GM23338 (cell line): Measurements from ENCODE around the gene ACOT13.

Experiments used
- CREB1 ChIP-seq: fragments of 250-450 bp; sonication (Bioruptor Pico); IDR thresholded peaks from 2 replicates; pipeline ENCODE4 v1.5.0; 2020; ENCODE audit warnings: low read depth, mild to moderate bottlenecking, moderate library complexity
- EZH2 ChIP-seq: fragments of 200-600 bp; sonication (generic); IDR thresholded peaks from one replicate; pipeline ENCODE4 v1.8.0; 2017; ENCODE audit warnings: antibody characterized with exemption, mild to moderate bottlenecking, low read depth; ENCODE audit not compliant: unreplicated experiment
- EZH2phosphoT487 ChIP-seq: fragments of 200-600 bp; sonication (generic); IDR thresholded peaks from one replicate; pipeline ENCODE4 v1.8.1; 2018; ENCODE audit warnings: antibody characterized with exemption; ENCODE audit not compliant: unreplicated experiment
- JUNB ChIP-seq: IDR thresholded peaks from one replicate; pipeline ENCODE4 v1.6.1; 2016; ENCODE audit warnings: antibody characterized with exemption; ENCODE audit not compliant: unreplicated experiment
- NANOG ChIP-seq: IDR thresholded peaks from 2 replicates; pipeline ENCODE4 v1.6.1; 2016; ENCODE audit warnings: antibody characterized with exemption, borderline replicate concordance
- POLR2AphosphoS5 ChIP-seq: IDR thresholded peaks from 2 replicates; pipeline ENCODE4 v1.6.1; 2016; ENCODE audit warnings: antibody characterized with exemption, low read depth
- REST ChIP-seq: IDR thresholded peaks from one replicate; pipeline ENCODE4 v1.6.1; 2018; ENCODE audit warnings: antibody characterized with exemption; ENCODE audit not compliant: unreplicated experiment
- STAT1 ChIP-seq: IDR thresholded peaks from one replicate; pipeline ENCODE4 v1.6.1; 2016; ENCODE audit warnings: antibody characterized with exemption; ENCODE audit not compliant: unreplicated experiment
- ZNF114 ChIP-seq: fragments of 250-450 bp; sonication (Bioruptor Pico); IDR thresholded peaks from 2 replicates; pipeline ENCODE4 v1.5.0; 2020; ENCODE audit warnings: mild to moderate bottlenecking, moderate library complexity
- ZNF331 ChIP-seq: fragments of 250-450 bp; sonication (Bioruptor Pico); IDR thresholded peaks from 2 replicates; pipeline ENCODE4 v1.5.0; 2020; ENCODE audit warnings: low read depth, mild to moderate bottlenecking, moderate library complexity
- ZNF462 ChIP-seq: fragments of 250-450 bp; sonication (Bioruptor Pico); IDR thresholded peaks from 2 replicates; pipeline ENCODE4 v1.5.0; 2020; ENCODE audit warnings: mild to moderate bottlenecking, moderate library complexity
- TF ChIP-seq, protein P1 (sequence below), 2 experiments: fragments of 200-600 bp in 1 of 2; sonication (generic) in 1 of 2; conservative IDR thresholded peaks; 2 replicates each; pipeline versions ENCODE4 v1.5.1 to v1.6.1; 2016 to 2017; ENCODE audit warnings: antibody characterized with exemption in 2 of 2, low read depth in 2 of 2, mild to moderate bottlenecking in 2 of 2, moderate library complexity in 1 of 2
- TF ChIP-seq, protein P2 (sequence below): IDR thresholded peaks from 2 replicates; pipeline ENCODE4 v1.6.1; 2016; ENCODE audit warnings: antibody characterized with exemption

- TF ChIP-seq, protein P1, sequence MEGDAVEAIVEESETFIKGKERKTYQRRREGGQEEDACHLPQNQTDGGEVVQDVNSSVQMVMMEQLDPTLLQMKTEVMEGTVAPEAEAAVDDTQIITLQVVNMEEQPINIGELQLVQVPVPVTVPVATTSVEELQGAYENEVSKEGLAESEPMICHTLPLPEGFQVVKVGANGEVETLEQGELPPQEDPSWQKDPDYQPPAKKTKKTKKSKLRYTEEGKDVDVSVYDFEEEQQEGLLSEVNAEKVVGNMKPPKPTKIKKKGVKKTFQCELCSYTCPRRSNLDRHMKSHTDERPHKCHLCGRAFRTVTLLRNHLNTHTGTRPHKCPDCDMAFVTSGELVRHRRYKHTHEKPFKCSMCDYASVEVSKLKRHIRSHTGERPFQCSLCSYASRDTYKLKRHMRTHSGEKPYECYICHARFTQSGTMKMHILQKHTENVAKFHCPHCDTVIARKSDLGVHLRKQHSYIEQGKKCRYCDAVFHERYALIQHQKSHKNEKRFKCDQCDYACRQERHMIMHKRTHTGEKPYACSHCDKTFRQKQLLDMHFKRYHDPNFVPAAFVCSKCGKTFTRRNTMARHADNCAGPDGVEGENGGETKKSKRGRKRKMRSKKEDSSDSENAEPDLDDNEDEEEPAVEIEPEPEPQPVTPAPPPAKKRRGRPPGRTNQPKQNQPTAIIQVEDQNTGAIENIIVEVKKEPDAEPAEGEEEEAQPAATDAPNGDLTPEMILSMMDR (conservative IDR thresholded peaks at IDR 0.05; ENCODE audit: low read depth in 2 of 2) = no peak
- no peak for TF ChIP-seq CREB1 (CRISPR knock-in tag)
- TF ChIP-seq POLR2AphosphoS5 = no peak
- no peak for TF ChIP-seq EZH2
- no peak for TF ChIP-seq REST
- no peak for TF ChIP-seq JUNB
- no peak for TF ChIP-seq ZNF331 (CRISPR knock-in tag)
- no peak for TF ChIP-seq STAT1
- TF ChIP-seq, protein P2, sequence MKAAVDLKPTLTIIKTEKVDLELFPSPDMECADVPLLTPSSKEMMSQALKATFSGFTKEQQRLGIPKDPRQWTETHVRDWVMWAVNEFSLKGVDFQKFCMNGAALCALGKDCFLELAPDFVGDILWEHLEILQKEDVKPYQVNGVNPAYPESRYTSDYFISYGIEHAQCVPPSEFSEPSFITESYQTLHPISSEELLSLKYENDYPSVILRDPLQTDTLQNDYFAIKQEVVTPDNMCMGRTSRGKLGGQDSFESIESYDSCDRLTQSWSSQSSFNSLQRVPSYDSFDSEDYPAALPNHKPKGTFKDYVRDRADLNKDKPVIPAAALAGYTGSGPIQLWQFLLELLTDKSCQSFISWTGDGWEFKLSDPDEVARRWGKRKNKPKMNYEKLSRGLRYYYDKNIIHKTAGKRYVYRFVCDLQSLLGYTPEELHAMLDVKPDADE = no peak
- no peak for TF ChIP-seq EZH2phosphoT487
- no peak for TF ChIP-seq ZNF114 (CRISPR knock-in tag)
- no peak for TF ChIP-seq ZNF462
- no peak for TF ChIP-seq NANOG
Observed at GRCh38 chr6:24744911-24745310, 78.0 kb downstream of the ACOT13 start.
